HCT116 (cell line): Measurements from ENCODE around the gene SYNDIG1. TPM values are rescaled to one million over a fixed set of nuclear protein-coding genes. Genes with fewer than 3 reads are reported as not detected.

ENCODE experiments used
- ATAC-seq: fragments of 200-7000 bp; cut with Tn5 transposase; 2 replicates; pipeline ENCODE4 v1.9.1; 2020; ENCODE audit warnings: mild to moderate bottlenecking, moderate library complexity
- BruUV-seq: library from RNA; stranded (reverse); fragments of 400-500 nt; replicated peaks from 2 replicates; lab custom pipeline; 2021; lab: Mats Ljungman, UMichigan
- CTCF ChIA-PET: fragments of 300-600 bp; sonication (Branson Sonifier 250); formaldehyde crosslinking; loops from one replicate; lab custom pipeline; 2021; ENCODE audit warnings: antibody characterized with exemption; lab: Charles Lee
- POLR2A ChIA-PET: fragments of 300-600, 350-600 bp; sonication (Branson Sonifier 250); formaldehyde crosslinking; loops from one replicate; lab custom pipeline; 2021; ENCODE audit warnings: antibody characterized with exemption; lab: Charles Lee
- RAD21 ChIA-PET, 2 experiments: fragments of 300-600 bp; sonication (Branson Sonifier 250); formaldehyde crosslinking; loops; one replicate each; lab custom pipeline; 2023; ENCODE audit warnings: low total read pairs in 2 of 2; ENCODE audit not compliant: uncharacterized antibody in 2 of 2, unreplicated experiment in 2 of 2, low non-redundant PET in 1 of 2; lab: Charles Lee
- DNase-seq: peaks from one replicate; pipeline ENCODE4 v3.0.0-alpha.2; 2010; ENCODE audit warnings: low read depth, low spot score
- H2AFZ ChIP-seq: fragments of 200-600 bp; shearing (Covaris generic), sonication (generic); 2 replicates; pipeline ENCODE4 v1.6.1; 2017; ENCODE audit warnings: low read depth, mixed run types, mixed read lengths, antibody characterized with exemption, low read length; ENCODE audit not compliant: poor library complexity, severe bottlenecking
- H3K27ac ChIP-seq: 2 replicates; pipeline ENCODE4 v1.5.1; 2012; ENCODE audit warnings: low read depth, low read length
- H3K27me3 ChIP-seq: fragments of 200-600 bp; sonication (generic); 2 replicates; pipeline ENCODE4 v1.6.1; 2016; ENCODE audit warnings: mixed run types, low read length, mixed read lengths; ENCODE audit not compliant: insufficient read depth
- H3K36me3 ChIP-seq, 2 experiments: fragments of 200-500 bp in 1 of 2; fragments of 200-600 bp in 1 of 2; sonication (Bioruptor generic) in 1 of 2; sonication (generic) in 1 of 2; 2 replicates each; pipeline versions ENCODE4 v1.5.1 to v1.6.1; 2014 to 2016; ENCODE audit warnings: low read length in 2 of 2, inconsistent platforms in 1 of 2, mixed read lengths in 1 of 2, mixed run types in 1 of 2; ENCODE audit not compliant: insufficient read depth in 2 of 2, control insufficient read depth in 1 of 2
- H3K4me1 ChIP-seq, 2 experiments: fragments of 200-600 bp in 1 of 2; sonication (generic) in 1 of 2; 2 replicates each; pipeline versions ENCODE4 v1.5.1 to v1.6.1; 2012 to 2017; ENCODE audit warnings: low read length in 2 of 2, inconsistent platforms in 1 of 2, mild to moderate bottlenecking in 1 of 2, mixed read lengths in 1 of 2, mixed run types in 1 of 2, moderate library complexity in 1 of 2; ENCODE audit not compliant: insufficient read depth in 2 of 2, control insufficient read depth in 1 of 2
- H3K4me2 ChIP-seq: fragments of 200-600 bp; sonication (generic); 2 replicates; pipeline ENCODE4 v1.6.1; 2017; ENCODE audit warnings: mixed run types, low read length, mixed read lengths
- H3K4me3 ChIP-seq, 2 experiments: fragments of 200-600 bp in 1 of 2; sonication (generic) in 1 of 2; replicated peaks in 1 of 2; 2 replicates each; pipeline ENCODE4 v1.5.1; 2011 to 2016; ENCODE audit warnings: low read length in 2 of 2, control low read depth in 1 of 2, low read depth in 1 of 2, mild to moderate bottlenecking in 1 of 2, mixed read lengths in 1 of 2, mixed run types in 1 of 2
- H3K79me2 ChIP-seq: fragments of 200-600 bp; sonication (generic); 2 replicates; pipeline ENCODE4 v1.6.1; 2017; ENCODE audit warnings: mild to moderate bottlenecking, mixed run types, low read length, moderate library complexity, mixed read lengths; ENCODE audit not compliant: insufficient read depth
- H3K9ac ChIP-seq: fragments of 200-600 bp; sonication (generic); 2 replicates; pipeline ENCODE4 v1.6.1; 2016; ENCODE audit warnings: low read length, mixed read lengths
- H3K9me2 ChIP-seq: fragments of 200-600 bp; sonication (generic), shearing (Covaris generic); 2 replicates; pipeline ENCODE4 v1.6.1; 2017; ENCODE audit warnings: mixed run types, mild to moderate bottlenecking, moderate library complexity; ENCODE audit not compliant: insufficient read depth
- H3K9me3 ChIP-seq, 2 experiments: fragments of 200-500 bp in 1 of 2; fragments of 200-600 bp in 1 of 2; sonication (Bioruptor generic) in 1 of 2; sonication (generic) in 1 of 2; 2 replicates each; pipeline ENCODE4 v1.6.1; 2014 to 2017; ENCODE audit warnings: low read length in 2 of 2, mixed read lengths in 2 of 2, inconsistent platforms in 1 of 2, low read depth in 1 of 2, mild to moderate bottlenecking in 1 of 2, mixed run types in 1 of 2, moderate library complexity in 1 of 2; ENCODE audit not compliant: control insufficient read depth in 1 of 2, insufficient read depth in 1 of 2
- H4K20me1 ChIP-seq: fragments of 200-600 bp; sonication (generic), shearing (Covaris generic); 2 replicates; pipeline ENCODE4 v1.6.1; 2017; ENCODE audit warnings: mixed run types, mild to moderate bottlenecking, moderate library complexity; ENCODE audit not compliant: insufficient read depth
- ATF3 ChIP-seq: IDR thresholded peaks from 2 replicates; pipeline ENCODE4 v1.6.1; 2012
- CBX3 ChIP-seq: IDR thresholded peaks from 2 replicates; pipeline ENCODE4 v1.6.1; 2012; ENCODE audit warnings: low read depth
- CEBPB ChIP-seq: IDR thresholded peaks from 2 replicates; pipeline ENCODE4 v1.6.1; 2012; ENCODE audit warnings: low read depth
- ELF1 ChIP-seq: IDR thresholded peaks from 2 replicates; pipeline ENCODE4 v1.6.1; 2012; ENCODE audit warnings: low read depth, borderline replicate concordance
- EZH2phosphoT487 ChIP-seq: fragments of 200-600 bp; IDR thresholded peaks from 2 replicates; pipeline ENCODE4 v1.6.1; 2018; ENCODE audit warnings: antibody characterized with exemption, borderline replicate concordance
- JUND ChIP-seq: IDR thresholded peaks from 2 replicates; pipeline ENCODE4 v1.6.1; 2012
- POLR2AphosphoS5 ChIP-seq: IDR thresholded peaks from 2 replicates; pipeline ENCODE4 v1.6.1; 2011; ENCODE audit warnings: mild to moderate bottlenecking, low read depth, low read length, moderate library complexity
- TCF7L2 ChIP-seq: IDR thresholded peaks from 2 replicates; pipeline ENCODE4 v1.7.0; 2011; ENCODE audit warnings: borderline replicate concordance, inconsistent platforms; ENCODE audit not compliant: insufficient read depth, insufficient read length; ENCODE audit errors: extremely low read depth
- intact Hi-C: fragments of 100-400 bp; cut with micrococcal nuclease; formaldehyde crosslinking; loops from 2 replicates; pipeline ENCODE4 v1.10.0; 2022
- total RNA-seq: library from RNA; stranded (reverse); gene quantifications from one replicate; pipeline ENCODE4 v1.2.1, GENCODE V29; 2021; ENCODE audit not compliant: unreplicated experiment
- TF ChIP-seq, protein P1 (sequence below): IDR thresholded peaks from 2 replicates; pipeline ENCODE4 v1.6.1; 2012

Gene SYNDIG1
- total RNA-seq, 1 experiment from 2014 or later: not detected

DNA sequence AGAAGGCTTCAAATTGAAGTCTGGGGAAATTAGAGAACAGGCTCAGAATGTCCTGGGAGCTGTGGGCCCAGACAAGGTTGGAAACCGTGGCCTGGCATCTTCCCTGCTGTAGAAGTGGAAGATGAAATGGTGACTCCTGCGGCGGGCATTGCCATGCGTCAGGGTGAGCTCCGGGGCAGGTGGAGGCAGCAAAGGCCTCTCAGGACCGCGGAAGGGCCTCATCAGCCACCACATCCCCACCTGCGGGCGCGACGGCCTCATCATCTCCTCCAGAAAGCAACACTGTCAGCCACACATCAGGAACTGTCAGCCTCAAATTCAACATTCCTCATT is 161.7 kb downstream of the SYNDIG1 start:
- Histone ChIP-seq H3K9ac (no peak overlapping the region), H4K20me1 (no peaks in the 10 kb centered on the region), H3K9me3 (no peaks in the 10 kb centered on the region), H3K79me2 (no peaks in the 10 kb centered on the region), H3K36me3 (no peaks in the 10 kb centered on the region), H3K27me3 (peaks cover 7% of the 10 kb centered on the region; the same call in 1 of the 2 replicates), H3K4me1 (peaks cover 7 to 13% of the 10 kb centered on the region in 2 experiments), H3K4me3 (no peak overlapping the region), H3K27ac (no peak overlapping the region), H2AFZ (no peak overlapping the region), H3K9me2 (no peaks in the 10 kb centered on the region), H3K4me2 (no peak overlapping the region)
- TF ChIP-seq CEBPB (no peak), ELF1 (no peak), ATF3 (no peak), CBX3 (no peak), JUND (no peak), TCF7L2 (no peak), EZH2phosphoT487 (no peak)
- TF ChIP-seq, protein P1, sequence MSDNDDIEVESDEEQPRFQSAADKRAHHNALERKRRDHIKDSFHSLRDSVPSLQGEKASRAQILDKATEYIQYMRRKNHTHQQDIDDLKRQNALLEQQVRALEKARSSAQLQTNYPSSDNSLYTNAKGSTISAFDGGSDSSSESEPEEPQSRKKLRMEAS: no peak
- DNase-seq: no peak
- ATAC-seq: no peak
- intact Hi-C loops: no loop called here
- ChIA-PET POLR2A (no interaction called here), CTCF (no interaction called here), RAD21 (no interaction called here)
- no TSS peak for BruUV-seq

DNA sequence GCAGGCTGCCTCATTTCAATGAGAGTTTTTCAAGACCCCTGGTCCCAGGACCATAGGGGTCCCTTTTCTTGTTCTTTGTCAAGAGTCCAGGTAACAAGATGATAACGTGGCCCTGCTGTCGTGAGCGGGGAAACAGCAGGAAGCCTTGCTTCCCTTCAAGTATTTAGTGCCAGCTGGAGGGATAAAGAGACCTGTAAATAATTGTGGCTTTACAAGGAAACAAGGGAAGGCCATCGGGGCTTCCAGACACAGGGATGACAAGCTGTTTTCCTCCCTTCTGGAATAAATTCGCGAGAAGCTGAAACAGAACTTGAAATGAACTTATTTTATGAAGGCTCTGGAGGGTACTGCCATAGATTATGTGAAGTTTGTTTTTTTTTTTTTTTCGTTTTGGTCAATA is 163.2 kb downstream of the SYNDIG1 start:
- no peaks in the 10 kb centered on the region for H3K36me3 ChIP-seq
- no peak for DNase-seq
- H3K9me2 ChIP-seq: no peaks in the 10 kb centered on the region
- H3K27ac ChIP-seq: no peak overlapping the region
- H2AFZ ChIP-seq: no peak overlapping the region
- no TSS peak for BruUV-seq
- ChIA-PET CTCF (no interaction called here), RAD21 (interaction anchor here in 1 of 2 experiments (0.7 kb wide), 1 partner anchor 9 kb away, joined by 6 read pairs; no protein-coding TSS in a partner anchor), POLR2A (no interaction called here)
- TF ChIP-seq TCF7L2 (no peak), POLR2AphosphoS5 (no peak)
- H3K79me2 ChIP-seq: no peaks in the 10 kb centered on the region
- intact Hi-C loops: no loop called here
- no peak for ATAC-seq
- peaks cover 7% of the 10 kb centered on the region; the same call in 1 of the 2 replicates for H3K27me3 ChIP-seq
- H4K20me1 ChIP-seq: no peaks in the 10 kb centered on the region
- no peak overlapping the region for H3K9ac ChIP-seq
- H3K4me2 ChIP-seq: no peak overlapping the region
- H3K4me1 ChIP-seq: peaks cover 7 to 13% of the 10 kb centered on the region in 2 experiments
- no peaks in the 10 kb centered on the region for H3K9me3 ChIP-seq
- H3K4me3 ChIP-seq: no peak overlapping the region
